SH-SY5Y (cell line): ENCODE data around the gene VAPB.

ENCODE experiments used
- GATA2 ChIP-seq: IDR thresholded peaks from 2 replicates; pipeline ENCODE4 v1.6.1; 2011; ENCODE audit warnings: mild to moderate bottlenecking, low read depth, low read length
- GATA3 ChIP-seq: IDR thresholded peaks from 2 replicates; pipeline ENCODE4 v1.6.1; 2011; ENCODE audit warnings: low read depth, mild to moderate bottlenecking, low read length, moderate library complexity

VAPB gene

GRCh38 chr20:58392286-58392685 is 3.3 kb downstream of the VAPB start:
- no peak for TF ChIP-seq GATA3
- TF ChIP-seq GATA2, result no peak

GRCh38 chr20:58393299-58393698 is 4.3 kb downstream of the VAPB start:
- TF ChIP-seq GATA3 (no peak), GATA2 (no peak)

GRCh38 chr20:58394801-58395200 is 5.8 kb downstream of the VAPB start:
- no peak for TF ChIP-seq GATA2
- TF ChIP-seq GATA3, result no peak

- TF ChIP-seq GATA3, result no peak
- no peak for TF ChIP-seq GATA2
Observed at GRCh38 chr20:58395604-58396003, 6.6 kb downstream of the VAPB start.

- no peak for TF ChIP-seq GATA2
- TF ChIP-seq GATA3, result no peak
Observed at GRCh38 chr20:58397429-58397828, 8.4 kb downstream of the VAPB start.

GRCh38 chr20:58398254-58398653 is 9.2 kb downstream of the VAPB start:
- TF ChIP-seq GATA3 (no peak), GATA2 (no peak)

GRCh38 chr20:58399926-58400325 is 10.9 kb downstream of the VAPB start:
- TF ChIP-seq GATA3, result no peak
- no peak for TF ChIP-seq GATA2

GRCh38 chr20:58401162-58401561 is 12.1 kb downstream of the VAPB start:
- TF ChIP-seq GATA2, result no peak
- TF ChIP-seq GATA3, result no peak

GRCh38 chr20:58402305-58402704 is 13.3 kb downstream of the VAPB start:
- no peak for TF ChIP-seq GATA3
- TF ChIP-seq GATA2, result no peak

- TF ChIP-seq GATA3 (no peak), GATA2 (no peak)
Observed at GRCh38 chr20:58402827-58403226, 13.8 kb downstream of the VAPB start.

GRCh38 chr20:58403272-58403671 is 14.2 kb downstream of the VAPB start:
- TF ChIP-seq GATA3 (no peak), GATA2 (no peak)

- TF ChIP-seq GATA2 (no peak), GATA3 (no peak)
Observed at GRCh38 chr20:58405504-58406291, 16.7 kb downstream of the VAPB start.

GRCh38 chr20:58406422-58407001 is 17.5 kb downstream of the VAPB start:
- no peak for TF ChIP-seq GATA3
- TF ChIP-seq GATA2, result no peak

- TF ChIP-seq GATA2 (no peak), GATA3 (no peak)
Observed at GRCh38 chr20:58407201-58407873, 18.3 kb downstream of the VAPB start.
